H9 (cell line): ENCODE measurements around the gene UBALD2. TPM values are rescaled to one million over a fixed set of nuclear protein-coding genes. Genes with fewer than 3 reads are reported as not detected.

ENCODE experiments used
- DNase-seq: peaks from one replicate; pipeline ENCODE4 v3.0.0-alpha.2; 2017
- H2AFZ ChIP-seq: one replicate; pipeline ENCODE4 v1.6.1; 2013; ENCODE audit warnings: mild to moderate bottlenecking, low read length, control low read depth, moderate library complexity
- H2AK5ac ChIP-seq: 2 replicates; pipeline ENCODE4 v1.6.1; 2013; ENCODE audit warnings: low read length, control low read depth, mixed read lengths; ENCODE audit not compliant: insufficient read length
- H2BK120ac ChIP-seq: one replicate; pipeline ENCODE4 v1.6.1; 2013; ENCODE audit warnings: low read depth, mild to moderate bottlenecking, low read length, control low read depth, inconsistent platforms; ENCODE audit not compliant: poor library complexity, severe bottlenecking
- H2BK12ac ChIP-seq: 2 replicates; pipeline ENCODE4 v1.6.1; 2013; ENCODE audit warnings: low read length, control low read depth, mixed read lengths, low read depth; ENCODE audit not compliant: insufficient read length
- H2BK15ac ChIP-seq: 2 replicates; pipeline ENCODE4 v1.6.1; 2013; ENCODE audit warnings: low read depth, low read length, control low read depth
- H2BK20ac ChIP-seq: one replicate; pipeline ENCODE4 v1.6.1; 2013; ENCODE audit warnings: low read depth, mild to moderate bottlenecking, low read length, control low read depth, inconsistent platforms; ENCODE audit not compliant: poor library complexity, severe bottlenecking
- H2BK5ac ChIP-seq: 2 replicates; pipeline ENCODE4 v1.6.1; 2013; ENCODE audit warnings: low read length, control low read depth, mixed read lengths; ENCODE audit not compliant: insufficient read length
- H3K14ac ChIP-seq: 2 replicates; pipeline ENCODE4 v1.6.1; 2013; ENCODE audit warnings: low read length, control low read depth; ENCODE audit not compliant: insufficient read depth
- H3K18ac ChIP-seq: 2 replicates; pipeline ENCODE4 v1.6.1; 2013; ENCODE audit warnings: low read depth, mild to moderate bottlenecking, mixed read lengths, low read length, control low read depth; ENCODE audit not compliant: insufficient read length
- H3K23ac ChIP-seq: 2 replicates; pipeline ENCODE4 v1.6.1; 2013; ENCODE audit warnings: low read length, control low read depth, mixed read lengths, low read depth; ENCODE audit not compliant: insufficient read length
- H3K23me2 ChIP-seq: 2 replicates; pipeline ENCODE4 v1.6.1; 2013; ENCODE audit warnings: low read depth, mild to moderate bottlenecking, mixed read lengths, low read length, control low read depth; ENCODE audit not compliant: insufficient read length, poor library complexity, severe bottlenecking
- H3K27ac ChIP-seq: 2 replicates; pipeline ENCODE4 v1.5.1; 2013; ENCODE audit warnings: low read length, control low read depth, mixed read lengths, low read depth; ENCODE audit not compliant: insufficient read length
- H3K27me3 ChIP-seq: 2 replicates; pipeline ENCODE4 v1.6.1; 2013; ENCODE audit warnings: low read length, control low read depth, inconsistent platforms; ENCODE audit not compliant: insufficient read depth
- H3K4ac ChIP-seq: 2 replicates; pipeline ENCODE4 v1.6.1; 2013; ENCODE audit warnings: low read depth, mild to moderate bottlenecking, control low read depth, inconsistent platforms, low read length, moderate library complexity
- H3K4me1 ChIP-seq: 2 replicates; pipeline ENCODE4 v1.6.1; 2013; ENCODE audit warnings: low read length, control low read depth, inconsistent platforms; ENCODE audit not compliant: insufficient read depth
- H3K4me2 ChIP-seq: 2 replicates; pipeline ENCODE4 v1.6.1; 2013; ENCODE audit warnings: low read length, control low read depth, mixed read lengths; ENCODE audit not compliant: insufficient read length, insufficient read depth
- H3K56ac ChIP-seq: 2 replicates; pipeline ENCODE4 v1.6.1; 2013; ENCODE audit warnings: low read depth, mild to moderate bottlenecking, mixed read lengths, low read length, control low read depth; ENCODE audit not compliant: insufficient read length
- H3K79me1 ChIP-seq: 2 replicates; pipeline ENCODE4 v1.6.1; 2013; ENCODE audit warnings: low read depth, mild to moderate bottlenecking, moderate library complexity, low read length, control low read depth, inconsistent platforms; ENCODE audit not compliant: insufficient read depth, poor library complexity, severe bottlenecking
- H3K79me2 ChIP-seq: 2 replicates; pipeline ENCODE4 v1.6.1; 2013; ENCODE audit warnings: low read length, control low read depth, inconsistent platforms; ENCODE audit not compliant: insufficient read depth
- H3K9ac ChIP-seq: 2 replicates; pipeline ENCODE4 v1.6.1; 2013; ENCODE audit warnings: low read length, control low read depth, mixed read lengths; ENCODE audit not compliant: insufficient read length; ENCODE audit errors: extremely low read depth
- H3K9me3 ChIP-seq: one replicate; pipeline ENCODE4 v1.6.1; 2013; ENCODE audit warnings: low read depth, low read length, inconsistent platforms; ENCODE audit not compliant: control insufficient read depth
- H3T11ph ChIP-seq: one replicate; pipeline ENCODE4 v1.6.1; 2013; ENCODE audit warnings: mild to moderate bottlenecking, low read length, control low read depth, inconsistent platforms
- H4K20me1 ChIP-seq: one replicate; pipeline ENCODE4 v1.6.1; 2013; ENCODE audit not compliant: control insufficient read depth, insufficient read length, insufficient read depth
- H4K5ac ChIP-seq: 2 replicates; pipeline ENCODE4 v1.6.1; 2013; ENCODE audit warnings: low read depth, mild to moderate bottlenecking, mixed read lengths, low read length, control low read depth; ENCODE audit not compliant: insufficient read length
- H4K8ac ChIP-seq: replicated peaks from 2 replicates; pipeline ENCODE4 v1.6.1; 2013; ENCODE audit warnings: low read length, control low read depth, mixed read lengths, low read depth; ENCODE audit not compliant: insufficient read length
- H4K91ac ChIP-seq: 2 replicates; pipeline ENCODE4 v1.6.1; 2013; ENCODE audit warnings: low read depth, mild to moderate bottlenecking, moderate library complexity, mixed read lengths, low read length, control low read depth; ENCODE audit not compliant: insufficient read length
- H3K27ac Mint-ChIP-seq, 3 experiments: 2 replicates in 2 of 3; 3 replicates in 1 of 3; pipeline ENCODE4 v1.8.0; 2020 to 2021; ENCODE audit warnings: mixed read lengths in 3 of 3, mild to moderate bottlenecking in 1 of 3, moderate library complexity in 1 of 3
- H3K27me3 Mint-ChIP-seq: 2 replicates; pipeline ENCODE4 v1.8.0; 2021; ENCODE audit warnings: low read depth, mild to moderate bottlenecking, moderate library complexity, mixed read lengths
- H3K36me3 Mint-ChIP-seq, 3 experiments: 2 replicates in 2 of 3; 3 replicates in 1 of 3; pipeline ENCODE4 v1.8.0; 2020 to 2021; ENCODE audit warnings: low read depth in 3 of 3, mixed read lengths in 3 of 3; ENCODE audit not compliant: insufficient read depth in 1 of 3
- H3K4me1 Mint-ChIP-seq, 2 experiments: 2 replicates each; pipeline ENCODE4 v1.8.0; 2020; ENCODE audit warnings: mixed read lengths in 2 of 2
- H3K4me3 Mint-ChIP-seq, 2 experiments: 2 replicates in 1 of 2; 3 replicates in 1 of 2; pipeline ENCODE4 v1.8.0; 2020 to 2021; ENCODE audit warnings: mild to moderate bottlenecking in 2 of 2, mixed read lengths in 2 of 2, moderate library complexity in 1 of 2
- H3K9me3 Mint-ChIP-seq, 2 experiments: 2 replicates in 1 of 2; 3 replicates in 1 of 2; pipeline ENCODE4 v1.8.0; 2020; ENCODE audit warnings: mild to moderate bottlenecking in 2 of 2, mixed read lengths in 2 of 2, moderate library complexity in 1 of 2
- CTCF ChIP-seq: fragments of 200-600 bp; sonication (generic); conservative IDR thresholded peaks from 3 replicates; pipeline ENCODE4 v1.8.0; 2021; ENCODE audit warnings: antibody characterized with exemption, mild to moderate bottlenecking
- total RNA-seq: library from RNA; stranded (reverse); gene quantifications from 2 replicates; pipeline ENCODE4 v1.2.1, GENCODE V29; 2021

Gene UBALD2
- total RNA-seq, 1 experiment from 2014 or later, result 25.8 TPM

- Histone ChIP-seq H4K20me1 (no peaks in the 10 kb centered on the region), H3K79me1 (no peaks in the 10 kb centered on the region), H3K27ac (no peak overlapping the region), H4K91ac (no peak overlapping the region), H2BK15ac (no peak overlapping the region), H3K4ac (no peak overlapping the region), H3K23ac (no peak overlapping the region), H2AFZ (no peak overlapping the region), H3K23me2 (peaks cover 8% of the 10 kb centered on the region), H3T11ph (no peak overlapping the region), H3K56ac (no peak overlapping the region), H3K79me2 (no peaks in the 10 kb centered on the region), H3K14ac (no peak overlapping the region), H4K5ac (no peak overlapping the region), H2AK5ac (no peak overlapping the region), H2BK5ac (no peak overlapping the region), H2BK20ac (no peak overlapping the region), H3K9me3 (no peaks in the 10 kb centered on the region), H2BK120ac (no peak overlapping the region), H4K8ac (no peak overlapping the region), H3K4me2 (no peak overlapping the region), H3K27me3 (peaks cover 6% of the 10 kb centered on the region), H2BK12ac (no peak overlapping the region), H3K18ac (no peak overlapping the region), H3K4me1 (no peaks in the 10 kb centered on the region), H3K9ac (no peak overlapping the region)
- H3K4me1 Mint-ChIP-seq, result peaks cover 8% of the 10 kb centered on the region in 2 experiments
- no peaks in the 10 kb centered on the region; a peak in 1 of 7 replicates for H3K36me3 Mint-ChIP-seq
- peaks cover 45% of the 10 kb centered on the region for H3K27me3 Mint-ChIP-seq
- TF ChIP-seq CTCF, result no peak
- no peak for DNase-seq
- H3K4me3 Mint-ChIP-seq, result no peak overlapping the region
- H3K9me3 Mint-ChIP-seq, result no peaks in the 10 kb centered on the region; a peak in 1 of 5 replicates
- no peak overlapping the region for H3K27ac Mint-ChIP-seq
Observed at GRCh38 chr17:76236603-76237002, 28.5 kb upstream of the UBALD2 start.
